Measurements from ENCODE around the gene SALL3.

Gene SALL3

DNA sequence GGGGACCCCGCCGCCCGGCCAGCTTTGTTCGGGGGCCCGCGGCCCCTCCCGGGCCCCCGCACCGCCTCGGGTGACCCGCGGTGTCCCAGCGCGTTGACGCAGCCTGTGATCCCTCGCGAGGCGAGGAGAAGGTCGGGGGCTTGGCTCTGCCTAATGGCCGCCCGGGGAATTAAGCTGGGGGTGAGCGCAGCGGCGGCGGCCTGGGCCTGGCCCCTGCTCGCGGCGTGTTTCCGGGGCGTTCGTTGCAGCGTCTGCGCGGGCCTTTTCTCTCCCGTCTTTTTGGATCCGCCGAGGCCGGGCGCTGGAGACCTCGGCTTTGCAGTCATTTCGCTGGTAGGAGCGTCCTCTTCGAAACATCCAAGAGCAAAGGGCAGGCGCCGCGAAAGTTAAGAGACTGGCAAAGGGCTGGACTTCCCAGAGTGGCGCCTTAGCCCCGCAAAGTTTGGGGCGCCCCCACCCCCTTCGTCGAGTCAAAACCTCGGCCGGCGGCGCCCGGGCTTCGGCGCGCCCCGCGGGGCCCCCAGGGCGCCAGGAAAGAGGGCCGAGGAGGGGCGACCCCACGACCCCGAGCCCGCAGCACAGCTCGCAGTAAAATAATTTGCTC, 1.3 kb downstream of the SALL3 start:
- no peak for DNase-seq (ENCODE audit: low read depth)

DNA sequence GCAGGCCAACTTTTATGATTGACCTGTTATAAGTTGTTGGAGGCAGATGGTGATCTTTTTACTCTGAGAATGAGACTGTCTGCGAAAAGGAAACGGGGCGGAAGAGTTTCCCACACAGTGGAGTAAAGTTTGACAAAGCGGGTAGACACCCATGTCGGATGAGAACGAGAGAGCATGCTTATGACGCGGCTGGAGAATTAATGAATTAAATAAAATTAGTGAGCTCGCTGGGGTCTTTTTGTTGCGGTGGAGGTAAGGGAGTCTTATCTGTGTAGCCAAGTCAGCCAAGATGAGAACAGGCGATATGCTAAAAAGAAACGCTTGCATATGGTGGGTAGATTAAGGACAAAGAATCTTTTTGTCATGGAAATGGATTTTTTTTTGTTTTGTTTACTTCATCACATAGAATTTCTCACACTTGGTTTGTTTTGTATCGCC, 1.8 kb downstream of the SALL3 start:
- DNase-seq (ENCODE audit: low read depth) = no peak

DNA sequence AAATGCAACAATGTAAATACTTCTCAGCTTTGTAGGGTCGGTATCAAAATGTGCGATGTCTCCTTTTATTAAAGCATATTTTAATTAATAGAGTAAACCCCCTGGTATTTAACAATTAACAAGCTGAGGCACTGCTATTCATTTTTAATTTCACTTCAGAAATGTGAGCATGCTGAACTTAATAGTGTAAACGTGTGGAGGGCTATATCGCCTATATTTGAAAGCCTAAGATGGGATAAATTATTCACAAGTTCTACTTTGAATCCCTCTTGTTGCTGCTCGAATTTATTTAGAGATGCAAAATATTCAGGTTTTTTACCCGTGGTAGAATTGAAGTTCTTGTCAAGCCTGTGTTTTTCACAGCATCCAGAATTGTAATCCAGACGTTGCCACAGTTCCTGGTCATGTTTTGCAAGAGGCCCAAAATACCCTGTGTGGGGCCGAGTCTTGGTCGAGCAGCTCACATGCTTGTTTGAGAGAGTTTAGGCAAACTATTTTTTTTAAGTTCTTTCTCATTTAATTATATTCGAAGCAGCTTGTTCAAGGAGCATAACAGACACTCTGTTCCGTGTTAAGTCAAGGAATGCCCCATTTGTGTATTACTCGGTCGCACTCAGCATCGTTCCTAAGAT, 2.5 kb downstream of the SALL3 start:
- no peak for DNase-seq (ENCODE audit: low read depth)

GRCh38 chr18:78983512-78983911, 3.9 kb downstream of the SALL3 start:
- no peak for DNase-seq (ENCODE audit: low read depth)

- no peak for DNase-seq (ENCODE audit: low read depth)
Observed at GRCh38 chr18:78984941-78985784, 5.5 kb downstream of the SALL3 start.

DNA sequence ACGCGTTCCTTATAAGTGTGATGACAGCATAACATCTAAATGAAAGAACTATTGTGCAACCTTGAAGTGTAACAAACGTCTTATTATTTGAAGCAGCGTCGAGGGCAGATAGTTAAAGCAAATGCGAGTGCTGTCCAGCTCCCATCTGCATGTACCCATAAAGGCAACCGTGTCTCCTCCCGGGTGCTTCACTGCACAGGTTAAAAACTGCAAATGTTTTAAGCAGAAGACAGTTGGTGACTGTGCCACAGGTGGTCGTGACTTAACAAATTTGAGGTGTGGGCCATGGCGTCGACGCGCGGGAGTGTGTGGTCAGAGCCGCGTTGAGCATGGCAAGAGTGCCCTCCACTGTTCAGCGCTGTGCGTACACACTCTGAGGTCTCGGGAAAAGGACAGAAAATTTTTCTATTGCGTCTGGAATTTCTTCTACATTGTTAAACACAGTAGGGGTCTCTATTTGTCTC, 6.4 kb downstream of the SALL3 start:
- DNase-seq (ENCODE audit: low read depth) = no peak

DNA sequence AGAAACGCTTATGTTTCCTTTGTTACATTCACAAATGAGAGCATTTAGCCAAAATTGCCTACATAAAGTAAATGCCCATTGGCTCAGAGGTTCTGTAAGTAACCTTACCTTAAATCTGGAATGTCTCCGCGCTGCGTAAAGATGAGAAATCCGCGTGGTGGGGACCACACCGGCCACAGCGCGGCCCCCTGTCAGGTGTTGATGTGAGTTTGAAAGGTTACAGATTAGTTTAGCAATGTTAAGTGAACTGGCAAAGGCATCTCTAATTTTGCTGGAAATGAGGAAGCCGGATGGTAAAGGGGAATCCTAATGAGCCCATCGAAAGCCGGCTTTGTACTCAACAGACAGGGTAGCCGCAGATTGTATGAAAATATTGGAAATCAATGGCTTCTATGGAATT, 11.8 kb downstream of the SALL3 start:
- DNase-seq (ENCODE audit: low read depth) = no peak

DNA sequence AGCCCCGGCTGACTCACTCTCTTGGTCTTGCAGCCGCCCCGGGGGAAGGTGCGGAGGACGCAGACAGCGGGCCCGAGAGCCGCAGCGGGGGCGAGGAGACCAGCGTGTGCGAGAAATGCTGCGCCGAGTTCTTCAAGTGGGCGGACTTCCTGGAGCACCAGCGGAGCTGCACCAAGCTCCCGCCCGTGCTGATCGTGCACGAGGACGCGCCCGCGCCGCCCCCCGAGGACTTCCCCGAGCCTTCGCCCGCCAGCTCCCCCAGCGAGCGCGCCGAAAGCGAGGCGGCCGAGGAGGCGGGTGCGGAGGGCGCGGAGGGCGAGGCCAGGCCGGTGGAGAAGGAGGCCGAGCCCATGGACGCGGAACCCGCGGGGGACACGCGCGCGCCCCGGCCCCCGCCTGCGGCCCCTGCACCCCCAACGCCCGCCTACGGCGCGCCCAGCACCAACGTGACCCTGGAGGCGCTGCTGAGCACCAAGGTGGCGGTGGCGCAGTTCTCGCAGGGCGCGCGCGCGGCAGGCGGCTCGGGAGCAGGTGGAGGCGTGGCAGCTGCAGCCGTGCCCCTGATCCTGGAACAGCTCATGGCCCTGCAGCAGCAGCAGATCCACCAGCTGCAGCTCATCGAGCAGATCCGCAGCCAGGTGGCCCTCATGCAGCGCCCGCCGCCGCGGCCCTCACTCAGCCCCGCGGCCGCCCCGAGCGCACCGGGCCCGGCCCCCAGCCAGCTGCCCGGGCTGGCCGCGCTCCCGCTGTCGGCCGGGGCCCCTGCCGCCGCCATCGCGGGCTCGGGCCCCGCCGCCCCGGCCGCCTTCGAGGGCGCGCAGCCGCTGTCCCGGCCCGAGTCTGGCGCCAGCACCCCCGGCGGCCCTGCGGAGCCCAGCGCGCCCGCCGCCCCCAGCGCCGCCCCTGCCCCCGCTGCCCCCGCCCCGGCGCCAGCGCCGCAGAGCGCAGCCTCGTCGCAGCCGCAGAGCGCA, 12.7 kb downstream of the SALL3 start:
- no peak for DNase-seq (ENCODE audit: low read depth)

DNA sequence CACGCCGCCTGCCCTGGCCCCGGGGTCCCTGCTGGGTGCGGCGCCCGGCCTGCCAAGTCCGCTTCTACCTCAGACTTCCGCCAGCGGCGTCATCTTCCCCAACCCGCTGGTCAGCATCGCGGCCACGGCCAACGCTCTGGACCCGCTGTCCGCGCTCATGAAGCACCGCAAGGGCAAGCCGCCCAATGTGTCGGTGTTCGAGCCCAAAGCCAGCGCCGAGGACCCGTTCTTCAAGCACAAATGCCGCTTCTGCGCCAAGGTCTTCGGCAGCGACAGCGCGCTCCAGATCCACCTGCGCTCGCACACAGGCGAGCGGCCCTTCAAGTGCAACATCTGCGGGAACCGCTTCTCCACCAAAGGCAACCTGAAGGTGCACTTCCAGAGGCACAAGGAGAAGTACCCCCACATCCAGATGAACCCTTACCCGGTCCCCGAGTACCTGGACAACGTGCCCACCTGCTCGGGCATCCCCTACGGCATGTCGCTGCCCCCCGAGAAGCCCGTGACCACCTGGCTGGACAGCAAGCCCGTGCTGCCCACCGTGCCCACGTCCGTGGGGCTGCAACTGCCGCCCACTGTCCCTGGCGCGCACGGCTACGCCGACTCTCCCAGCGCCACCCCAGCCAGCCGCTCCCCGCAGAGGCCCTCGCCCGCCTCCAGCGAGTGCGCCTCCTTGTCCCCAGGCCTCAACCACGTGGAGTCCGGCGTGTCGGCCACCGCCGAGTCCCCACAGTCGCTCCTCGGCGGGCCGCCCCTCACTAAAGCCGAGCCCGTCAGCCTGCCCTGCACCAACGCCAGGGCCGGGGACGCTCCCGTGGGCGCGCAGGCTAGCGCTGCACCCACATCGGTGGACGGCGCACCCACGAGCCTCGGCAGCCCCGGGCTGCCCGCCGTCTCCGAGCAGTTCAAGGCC, 13.7 kb downstream of the SALL3 start:
- DNase-seq (ENCODE audit: low read depth) = no peak

- DNase-seq (ENCODE audit: low read depth) = no peak
Observed at GRCh38 chr18:78994000-78994399, 14.4 kb downstream of the SALL3 start.

DNA sequence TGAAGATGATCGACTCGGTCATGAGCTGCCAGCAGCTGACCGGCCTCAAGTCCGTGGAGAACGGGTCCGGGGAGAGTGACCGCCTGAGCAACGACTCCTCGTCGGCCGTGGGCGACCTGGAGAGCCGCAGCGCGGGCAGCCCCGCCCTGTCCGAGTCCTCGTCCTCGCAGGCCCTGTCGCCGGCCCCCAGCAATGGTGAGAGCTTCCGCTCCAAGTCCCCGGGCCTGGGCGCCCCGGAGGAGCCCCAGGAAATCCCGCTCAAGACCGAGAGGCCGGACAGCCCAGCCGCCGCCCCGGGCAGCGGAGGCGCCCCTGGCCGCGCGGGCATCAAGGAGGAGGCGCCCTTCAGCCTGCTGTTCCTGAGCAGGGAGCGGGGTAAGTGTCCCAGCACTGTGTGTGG, 14.9 kb downstream of the SALL3 start:
- DNase-seq (ENCODE audit: low read depth) = no peak

GRCh38 chr18:78994977-78995582, 15.5 kb downstream of the SALL3 start:
- no peak for DNase-seq (ENCODE audit: low read depth)

DNA sequence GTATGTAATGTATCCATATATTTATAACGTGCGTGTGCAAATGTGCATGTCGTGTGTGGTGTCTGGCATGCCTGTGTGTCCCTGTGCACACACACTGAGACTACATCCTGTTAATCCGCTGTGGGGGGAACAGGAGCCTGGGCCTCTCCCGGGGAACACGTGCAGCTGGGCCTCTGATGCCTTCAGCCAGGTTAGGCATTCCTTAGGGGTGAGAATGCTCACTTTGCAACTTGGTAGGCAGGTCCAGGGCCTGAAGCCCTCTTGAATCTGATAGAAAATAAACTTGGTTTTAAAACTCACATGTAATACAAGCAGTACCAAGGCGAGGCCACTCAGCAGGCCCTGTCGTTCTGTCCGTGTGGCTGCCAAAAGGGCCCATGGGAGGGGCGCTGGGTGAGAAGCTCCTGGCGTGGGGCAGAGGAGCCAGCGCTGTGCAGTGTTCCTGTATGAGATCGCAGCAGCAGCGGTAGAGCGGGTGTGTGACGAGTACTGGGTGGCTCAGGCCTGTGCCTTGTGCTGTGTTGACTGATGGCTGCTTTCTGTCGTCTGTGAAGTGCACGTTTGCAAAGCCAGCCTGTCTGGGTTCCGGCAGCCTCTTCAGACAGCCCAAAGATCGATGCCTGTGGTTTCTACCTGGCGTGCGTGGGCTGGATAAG, 16.2 kb downstream of the SALL3 start:
- DNase-seq (ENCODE audit: low read depth) = no peak

- DNase-seq (ENCODE audit: low read depth) = no peak
Observed at GRCh38 chr18:78996741-78997490, 17.3 kb downstream of the SALL3 start.

- no peak for DNase-seq (ENCODE audit: low read depth)
Observed at GRCh38 chr18:78998371-78999071, 18.9 kb downstream of the SALL3 start.

GRCh38 chr18:78999939-79000338, 20.3 kb downstream of the SALL3 start:
- no peak for DNase-seq (ENCODE audit: low read depth)

DNA sequence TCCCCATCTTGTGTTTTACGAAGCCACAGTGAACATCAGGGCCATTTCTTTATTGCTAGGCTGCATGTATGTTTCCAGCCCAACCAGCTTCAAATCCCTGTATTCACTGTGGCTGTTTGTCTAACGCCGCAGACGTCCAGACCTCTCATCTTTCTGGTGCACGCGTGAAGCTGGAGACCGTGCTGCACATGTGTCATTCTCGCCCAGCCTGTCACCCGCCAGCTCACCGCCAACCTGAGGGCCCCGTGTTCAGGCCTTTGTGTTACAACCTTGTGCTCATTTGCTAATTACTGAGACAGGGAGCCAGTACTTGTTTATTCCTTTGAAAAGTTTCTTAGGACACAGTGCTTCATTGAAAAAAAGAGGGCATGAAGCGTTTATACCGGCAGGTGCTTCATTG, 21.4 kb downstream of the SALL3 start:
- DNase-seq (ENCODE audit: low read depth) = no peak

- no peak for DNase-seq (ENCODE audit: low read depth)
Observed at GRCh38 chr18:79005653-79006052, 26.0 kb downstream of the SALL3 start.

Data from T-helper 22 cell (primary cell).